Lung (tissue), 12 donors: Measurements from ENCODE around the gene LHFPL3. TPM values are rescaled to one million over a fixed set of nuclear protein-coding genes. Genes with fewer than 3 reads are reported as not detected.

Source experiments
- ATAC-seq: fragments of 200-7000 bp; cut with Tn5 transposase; one replicate; pipeline ENCODE4 v1.9.1; 2020; ENCODE audit warnings: moderate number of reproducible peaks; ENCODE audit not compliant: insufficient read depth, low FRiP score
- DNase-seq, 3 donors: peaks; one replicate each; pipeline ENCODE4 v3.0.0-alpha.2; 2013 to 2017
- H3K27ac ChIP-seq, 2 donors: one replicate each; pipeline ENCODE4 v1.5.1; 2013; ENCODE audit warnings: mild to moderate bottlenecking in 2 of 2, moderate library complexity in 2 of 2, control low read depth in 1 of 2, inconsistent platforms in 1 of 2, low read depth in 1 of 2, low read length in 1 of 2
- H3K27me3 ChIP-seq, 3 donors: one replicate each; pipeline ENCODE4 v1.5.1; 2013; ENCODE audit warnings: low read length in 2 of 3; ENCODE audit not compliant: control insufficient read depth in 3 of 3, insufficient read depth in 3 of 3
- H3K36me3 ChIP-seq, 4 donors: one replicate each; pipeline ENCODE4 v1.5.1; 2013; ENCODE audit warnings: low read length in 4 of 4, mild to moderate bottlenecking in 1 of 4, moderate library complexity in 1 of 4; ENCODE audit not compliant: control insufficient read depth in 4 of 4, insufficient read depth in 4 of 4
- H3K4me1 ChIP-seq, 5 donors: one replicate each; pipeline ENCODE4 v1.5.1; 2013; ENCODE audit warnings: low read length in 5 of 5, mild to moderate bottlenecking in 2 of 5, moderate library complexity in 1 of 5; ENCODE audit not compliant: control insufficient read depth in 5 of 5, insufficient read depth in 5 of 5
- H3K4me3 ChIP-seq: one replicate; pipeline ENCODE4 v1.5.1; 2013; ENCODE audit warnings: mild to moderate bottlenecking, control low read depth, moderate library complexity
- H3K9ac ChIP-seq, 2 donors: one replicate each; pipeline ENCODE4 v1.5.1; 2013; ENCODE audit warnings: low read length in 2 of 2, control low read depth in 1 of 2; ENCODE audit not compliant: insufficient read depth in 1 of 2
- H3K9me3 ChIP-seq, 4 donors: one replicate each; pipeline ENCODE4 v1.5.1; 2013; ENCODE audit warnings: low read length in 3 of 4, mild to moderate bottlenecking in 1 of 4, moderate library complexity in 1 of 4; ENCODE audit not compliant: control insufficient read depth in 4 of 4, insufficient read depth in 3 of 4
- CTCF ChIP-seq: IDR thresholded peaks from 2 replicates; pipeline ENCODE4 v1.5.1; 2012; ENCODE audit warnings: mild to moderate bottlenecking; ENCODE audit errors: control extremely low read depth, extremely low read depth
- WGBS, 2 donors: extraction: QIAGEN DNeasy Blood & Tissue Kit; methylation state at CpG; one replicate each; pipeline ENCODE4 v1.1.7; 2013; 5-methylcytosine and 5-hydroxymethylcytosine counted together
- polyA plus RNA-seq, 2 donors: library from polyadenylated mRNA; stranded (reverse); fragments of 200-250 nt; gene quantifications; one replicate each; pipeline ENCODE4 v1.2.1, GENCODE V29; 2013
- total RNA-seq, 2 donors: library from RNA; depleted of rRNA in 1 of 2; stranded (reverse); fragments of >200 nt in 1 of 2; gene quantifications; one replicate each; pipeline ENCODE4 v1.2.1, GENCODE V29; 2014 to 2021
- donor health status: control.
- donor health status: control.
- donor health status: Bipolar disorder and iron deficiency.
- donor health status: healthy.
- donor health status: DM: yes; HTN: yes; CAD: no.

The LHFPL3 gene
- total and polyA plus RNA-seq, 4 donors = not detected

GRCh38 chr7:104395162-104395561, 66.8 kb downstream of the LHFPL3 start:
- Histone ChIP-seq H3K4me3 (no peak overlapping the region), H3K27me3 (no peaks in the 10 kb centered on the region), H3K9ac (no peak overlapping the region), H3K9me3 (no peaks in the 10 kb centered on the region), H3K4me1 (no peaks in the 10 kb centered on the region), H3K27ac (no peak overlapping the region), H3K36me3 (no peaks in the 10 kb centered on the region)
- TF ChIP-seq CTCF = no peak
- ATAC-seq (no peak), DNase-seq (no peak)

GRCh38 chr7:104397442-104397841, 69.0 kb downstream of the LHFPL3 start:
- DNase-seq = no peak
- no peak overlapping the region for H3K27ac ChIP-seq
- no peaks in the 10 kb centered on the region for H3K4me1 ChIP-seq
- ATAC-seq = no peak
- no peak for TF ChIP-seq CTCF
- H3K9me3 ChIP-seq = no peaks in the 10 kb centered on the region
- 14 to 26% methylated on average over 4 of the region's 4 CpGs for WGBS, 2 donors
- H3K27me3 ChIP-seq = no peaks in the 10 kb centered on the region
- no peak overlapping the region for H3K4me3 ChIP-seq
- no peak overlapping the region for H3K9ac ChIP-seq
- no peaks in the 10 kb centered on the region for H3K36me3 ChIP-seq

DNA sequence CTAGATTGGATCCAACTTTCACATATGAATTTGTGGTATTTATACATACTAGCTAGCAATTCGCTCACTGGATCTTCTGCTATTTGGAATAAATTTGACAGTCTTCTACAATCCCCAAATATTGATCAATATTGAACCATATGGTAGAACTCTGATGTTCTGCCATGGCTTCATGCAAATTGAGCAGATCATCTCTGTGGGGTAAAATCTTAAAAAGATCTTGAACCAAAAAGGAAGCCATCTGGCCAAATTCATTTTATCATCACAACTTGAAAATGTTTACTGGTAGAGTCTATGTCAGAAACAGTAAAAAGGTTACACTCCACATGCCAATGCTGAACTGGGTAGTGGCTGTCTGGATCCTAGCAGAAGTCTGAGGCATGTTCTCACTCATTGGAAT, 80.0 kb downstream of the LHFPL3 start:
- no peak for TF ChIP-seq CTCF
- H3K9me3 ChIP-seq = peaks cover 0 to under 1% (median 0%) of the 10 kb centered on the region in 4 donors
- WGBS, 2 donors = 89 to 94% methylated on average over 1 of the region's 1 CpG
- no peak overlapping the region for H3K4me3 ChIP-seq
- DNase-seq (no peak), ATAC-seq (no peak)
- H3K4me1 ChIP-seq = no peaks in the 10 kb centered on the region
- no peaks in the 10 kb centered on the region for H3K36me3 ChIP-seq
- H3K27ac ChIP-seq = no peak overlapping the region
- no peaks in the 10 kb centered on the region for H3K27me3 ChIP-seq
- H3K9ac ChIP-seq = no peak overlapping the region

- Histone ChIP-seq H3K9me3 (peaks cover 0 to 2% (median 0%) of the 10 kb centered on the region in 4 donors), H3K27ac (no peak overlapping the region), H3K27me3 (no peaks in the 10 kb centered on the region), H3K4me1 (no peaks in the 10 kb centered on the region), H3K36me3 (no peaks in the 10 kb centered on the region), H3K4me3 (no peak overlapping the region), H3K9ac (no peak overlapping the region)
- ATAC-seq (no peak), DNase-seq (no peak)
- no peak for TF ChIP-seq CTCF
- WGBS, 2 donors = 79 to 84% methylated on average over 5 of the region's 5 CpGs
These were observed 82.3 kb downstream of the LHFPL3 start for GRCh38 chr7:104410742-104411141.
